NCI-H69 (cell line): ENCODE measurements around the gene EPB42.
"Not testable (repeated sequence)": the region's sequence is repeated elsewhere in the genome, so short reads cannot be mapped to it uniquely, and the experiment has no call there.

ENCODE experiments used
- DNase-seq: peaks from one replicate; lab custom pipeline; 2025; lab: John Stamatoyannopoulos, UW

The EPB42 gene

GRCh38 chr15:43241100-43241499 is 20.3 kb upstream of the EPB42 start:
- no peak for DNase-seq

- no peak for DNase-seq
Observed at GRCh38 chr15:43239732-43240491, 19.1 kb upstream of the EPB42 start.

- no peak for DNase-seq
Observed at GRCh38 chr15:43238671-43239131, 17.9 kb upstream of the EPB42 start.

GRCh38 chr15:43237842-43238470 is 17.1 kb upstream of the EPB42 start:
- DNase-seq = no peak

- no peak for DNase-seq
Observed at GRCh38 chr15:43235536-43235935, 14.7 kb upstream of the EPB42 start.

GRCh38 chr15:43232289-43232874 is 11.6 kb upstream of the EPB42 start:
- DNase-seq = no peak

GRCh38 chr15:43230640-43231115 is 9.9 kb upstream of the EPB42 start:
- DNase-seq = no peak

- DNase-seq = no peak
Observed at GRCh38 chr15:43229977-43230376, 9.2 kb upstream of the EPB42 start.

GRCh38 chr15:43226436-43227305 is 5.9 kb upstream of the EPB42 start:
- no peak for DNase-seq

- DNase-seq = not testable (repeated sequence)
Observed at GRCh38 chr15:43225950-43226255, 5.1 kb upstream of the EPB42 start.

GRCh38 chr15:43225201-43225949 is 4.6 kb upstream of the EPB42 start:
- peak; percentile 77 for DNase-seq

- no peak for DNase-seq
Observed at GRCh38 chr15:43221422-43221821, 604 bp upstream of the EPB42 start.

GRCh38 chr15:43219929-43220928 is 589 bp downstream of the EPB42 start:
- no peak for DNase-seq

GRCh38 chr15:43218908-43219706 is 1.7 kb downstream of the EPB42 start:
- peak; percentile 66 for DNase-seq

- no peak for DNase-seq
Observed at GRCh38 chr15:43215961-43216360, 4.9 kb downstream of the EPB42 start.

- DNase-seq = no peak
Observed at GRCh38 chr15:43214592-43215295, 6.1 kb downstream of the EPB42 start.

- DNase-seq = no peak
Observed at GRCh38 chr15:43214169-43214568, 6.6 kb downstream of the EPB42 start.

GRCh38 chr15:43213466-43213865 is 7.4 kb downstream of the EPB42 start:
- no peak for DNase-seq

- DNase-seq = no peak
Observed at GRCh38 chr15:43212951-43213350, 7.9 kb downstream of the EPB42 start.
